Breast epithelium (tissue), 4 donors: ENCODE data around the gene ARHGEF28. TPM values are rescaled to one million over a fixed set of nuclear protein-coding genes. Genes with fewer than 3 reads are reported as not detected.

Source experiments
- DNase-seq, 2 donors: peaks; one replicate each; pipeline ENCODE4 v3.0.0-alpha.2; 2019; ENCODE audit warnings: low spot score in 2 of 2
- H3K27ac ChIP-seq, 2 donors: fragments of 200-600 bp; sonication (generic) in 1 of 2; one replicate each; pipeline ENCODE4 v1.5.1; 2016 to 2019; ENCODE audit warnings: mild to moderate bottlenecking in 1 of 2
- H3K27me3 ChIP-seq, 2 donors: fragments of 200-600 bp; sonication (generic) in 1 of 2; one replicate each; pipeline versions ENCODE4 v1.5.1 to v1.6.0; 2017 to 2019; ENCODE audit warnings: control low read depth in 1 of 2, mild to moderate bottlenecking in 1 of 2
- H3K36me3 ChIP-seq: fragments of 200-600 bp; one replicate; pipeline ENCODE4 v1.5.1; 2019
- H3K4me1 ChIP-seq, 2 donors: fragments of 200-600 bp; sonication (generic); one replicate each; pipeline ENCODE4 v1.5.1; 2016 to 2019; ENCODE audit warnings: control low read depth in 1 of 2
- H3K4me3 ChIP-seq, 3 donors: fragments of 200-600 bp; sonication (generic); 1 replicate in 2 of 3; 2 replicates in 1 of 3; pipeline ENCODE4 v1.5.1; 2016 to 2019; ENCODE audit warnings: mild to moderate bottlenecking in 3 of 3, moderate library complexity in 2 of 3
- H3K9me3 ChIP-seq, 2 donors: fragments of 200-600 bp; sonication (generic) in 1 of 2; one replicate each; pipeline ENCODE4 v1.5.1; 2016 to 2019; ENCODE audit warnings: control low read depth in 1 of 2
- POLR2A ChIP-seq: fragments of 450-650 bp; IDR thresholded peaks from one replicate; pipeline ENCODE4 v1.6.1; 2016; ENCODE audit warnings: antibody characterized with exemption, mild to moderate bottlenecking, moderate library complexity
- POLR2AphosphoS5 ChIP-seq, 3 donors: sonication (generic); formaldehyde crosslinking; IDR thresholded peaks; one replicate each; pipeline ENCODE4 v1.6.1; 2017; ENCODE audit warnings: antibody characterized with exemption in 3 of 3
- intact Hi-C: fragments of 100-400 bp; cut with DNase I; formaldehyde crosslinking; loops from one replicate; pipeline ENCODE4 v1.15.1; 2023; ENCODE audit warnings: low total_unique reads
- total RNA-seq, 3 donors: library from RNA; depleted of rRNA; stranded (reverse); fragments of >200 nt; gene quantifications; one replicate each; pipeline ENCODE4 v1.1.0, GENCODE V29; 2016
- TF ChIP-seq, protein P1 (sequence below), 3 donors: fragments of 450-650 bp; IDR thresholded peaks; one replicate each; pipeline ENCODE4 v1.5.1; 2016 to 2017; ENCODE audit warnings: antibody characterized with exemption in 3 of 3, mild to moderate bottlenecking in 3 of 3, moderate library complexity in 3 of 3

Gene ARHGEF28
- total RNA-seq, 3 donors from 2014 or later: 11.4 to 65.4 (median 31.5) TPM

- H3K9me3 ChIP-seq: no peaks in the 10 kb centered on the region
- intact Hi-C loops: no loop called here
- peak overlapping the region in 1 of 2 donors; percentile 30 for H3K27ac ChIP-seq
- no peak for DNase-seq
- no peaks in the 10 kb centered on the region for H3K4me1 ChIP-seq
- H3K36me3 ChIP-seq: no peaks in the 10 kb centered on the region
- TF ChIP-seq, protein P1, sequence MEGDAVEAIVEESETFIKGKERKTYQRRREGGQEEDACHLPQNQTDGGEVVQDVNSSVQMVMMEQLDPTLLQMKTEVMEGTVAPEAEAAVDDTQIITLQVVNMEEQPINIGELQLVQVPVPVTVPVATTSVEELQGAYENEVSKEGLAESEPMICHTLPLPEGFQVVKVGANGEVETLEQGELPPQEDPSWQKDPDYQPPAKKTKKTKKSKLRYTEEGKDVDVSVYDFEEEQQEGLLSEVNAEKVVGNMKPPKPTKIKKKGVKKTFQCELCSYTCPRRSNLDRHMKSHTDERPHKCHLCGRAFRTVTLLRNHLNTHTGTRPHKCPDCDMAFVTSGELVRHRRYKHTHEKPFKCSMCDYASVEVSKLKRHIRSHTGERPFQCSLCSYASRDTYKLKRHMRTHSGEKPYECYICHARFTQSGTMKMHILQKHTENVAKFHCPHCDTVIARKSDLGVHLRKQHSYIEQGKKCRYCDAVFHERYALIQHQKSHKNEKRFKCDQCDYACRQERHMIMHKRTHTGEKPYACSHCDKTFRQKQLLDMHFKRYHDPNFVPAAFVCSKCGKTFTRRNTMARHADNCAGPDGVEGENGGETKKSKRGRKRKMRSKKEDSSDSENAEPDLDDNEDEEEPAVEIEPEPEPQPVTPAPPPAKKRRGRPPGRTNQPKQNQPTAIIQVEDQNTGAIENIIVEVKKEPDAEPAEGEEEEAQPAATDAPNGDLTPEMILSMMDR (IDR thresholded peaks at IDR 0.05): no peak
- no peak for TF ChIP-seq POLR2AphosphoS5 (IDR thresholded peaks at IDR 0.05)
- no peak for TF ChIP-seq POLR2A
- H3K27me3 ChIP-seq: no peaks in the 10 kb centered on the region
- no peak overlapping the region for H3K4me3 ChIP-seq
Measured at GRCh38 chr5:73948720-73949119, 322.7 kb downstream of the ARHGEF28 start.

DNA sequence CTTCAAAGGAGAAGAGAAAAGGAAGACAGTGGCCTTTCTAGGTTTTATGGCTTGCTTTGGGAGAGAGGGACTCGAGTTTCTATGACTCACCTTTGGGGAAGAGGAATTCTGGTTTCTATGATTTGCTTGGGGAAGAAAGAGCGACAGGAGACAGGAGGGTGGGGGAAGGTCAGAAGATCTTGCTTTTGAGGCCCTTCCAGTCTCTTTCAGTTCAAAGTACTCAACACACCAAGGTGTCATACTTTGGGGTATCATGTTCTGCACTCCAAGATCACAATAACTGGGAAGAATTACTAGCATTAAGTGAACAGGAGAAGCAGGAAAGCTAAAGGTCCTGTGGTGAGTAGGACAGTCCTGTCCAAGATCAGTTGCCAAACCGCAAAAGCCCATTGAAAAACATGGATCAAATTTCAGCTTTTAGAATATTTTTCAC, 324.5 kb downstream of the ARHGEF28 start:
- intact Hi-C loops: no loop called here
- TF ChIP-seq POLR2A (no peak), POLR2AphosphoS5 (IDR thresholded peaks at IDR 0.05) (no peak)
- TF ChIP-seq, protein P1 (IDR thresholded peaks at IDR 0.05): no peak
- no peaks in the 10 kb centered on the region for H3K36me3 ChIP-seq
- no peak overlapping the region for H3K27ac ChIP-seq
- H3K4me3 ChIP-seq: no peak overlapping the region
- no peaks in the 10 kb centered on the region for H3K4me1 ChIP-seq
- no peaks in the 10 kb centered on the region for H3K9me3 ChIP-seq
- no peaks in the 10 kb centered on the region for H3K27me3 ChIP-seq
- DNase-seq: no peak

GRCh38 chr5:73950912-73951430, 325.0 kb downstream of the ARHGEF28 start:
- Histone ChIP-seq H3K27ac (no peak overlapping the region), H3K9me3 (no peaks in the 10 kb centered on the region), H3K36me3 (no peaks in the 10 kb centered on the region), H3K27me3 (no peaks in the 10 kb centered on the region), H3K4me1 (no peaks in the 10 kb centered on the region), H3K4me3 (no peak overlapping the region)
- no peak for TF ChIP-seq POLR2AphosphoS5 (IDR thresholded peaks at IDR 0.05)
- TF ChIP-seq POLR2A: no peak
- TF ChIP-seq, protein P1 (IDR thresholded peaks at IDR 0.05): no peak
- DNase-seq: no peak
- intact Hi-C loops: no loop called here

GRCh38 chr5:73952872-73953271, 326.9 kb downstream of the ARHGEF28 start:
- Histone ChIP-seq H3K36me3 (no peaks in the 10 kb centered on the region), H3K27ac (no peak overlapping the region), H3K9me3 (no peaks in the 10 kb centered on the region), H3K4me3 (no peak overlapping the region), H3K4me1 (no peaks in the 10 kb centered on the region), H3K27me3 (no peaks in the 10 kb centered on the region)
- intact Hi-C loops: no loop called here
- no peak for TF ChIP-seq POLR2A
- TF ChIP-seq POLR2AphosphoS5 (IDR thresholded peaks at IDR 0.05): no peak
- TF ChIP-seq, protein P1 (IDR thresholded peaks at IDR 0.05): no peak
- no peak for DNase-seq

- intact Hi-C loops: no loop called here
- H3K4me1 ChIP-seq: no peaks in the 10 kb centered on the region
- H3K36me3 ChIP-seq: no peaks in the 10 kb centered on the region
- no peak overlapping the region for H3K27ac ChIP-seq
- no peak for DNase-seq
- H3K9me3 ChIP-seq: no peaks in the 10 kb centered on the region
- no peaks in the 10 kb centered on the region for H3K27me3 ChIP-seq
- H3K4me3 ChIP-seq: no peak overlapping the region
- TF ChIP-seq POLR2AphosphoS5 (IDR thresholded peaks at IDR 0.05): no peak
- TF ChIP-seq, protein P1 (IDR thresholded peaks at IDR 0.05): no peak
- TF ChIP-seq POLR2A: no peak
Measured at GRCh38 chr5:73954381-73954780, 328.4 kb downstream of the ARHGEF28 start.
